HK-2 (cell line): ENCODE measurements around the gene PLPP7.

Experiments
- DNase-seq: peaks from one replicate; pipeline ENCODE4 v3.0.0-alpha.2; 2018; ENCODE audit not compliant: unreplicated experiment

Gene PLPP7

GRCh38 chr9:131281119-131281965 lies 8.2 kb upstream of the PLPP7 start:
- no peak for DNase-seq

GRCh38 chr9:131282175-131282574 lies 7.3 kb upstream of the PLPP7 start:
- DNase-seq: no peak

GRCh38 chr9:131282688-131283422 lies 6.7 kb upstream of the PLPP7 start:
- no peak for DNase-seq

GRCh38 chr9:131284856-131285255 lies 4.7 kb upstream of the PLPP7 start:
- DNase-seq: no peak

GRCh38 chr9:131287359-131287758 lies 2.2 kb upstream of the PLPP7 start:
- no peak for DNase-seq

- DNase-seq: no peak
Observed at GRCh38 chr9:131288217-131288616, 1.3 kb upstream of the PLPP7 start.

GRCh38 chr9:131290036-131290766 lies 678 bp downstream of the PLPP7 start:
- DNase-seq: no peak

GRCh38 chr9:131290767-131291370 lies 1.3 kb downstream of the PLPP7 start:
- DNase-seq: no peak

GRCh38 chr9:131291795-131292315 lies 2.3 kb downstream of the PLPP7 start:
- no peak for DNase-seq

GRCh38 chr9:131292937-131293336 lies 3.4 kb downstream of the PLPP7 start:
- no peak for DNase-seq

- DNase-seq: no peak
Observed at GRCh38 chr9:131296460-131296859, 6.9 kb downstream of the PLPP7 start.

GRCh38 chr9:131296906-131297500 lies 7.5 kb downstream of the PLPP7 start:
- no peak for DNase-seq

- no peak for DNase-seq
Observed at GRCh38 chr9:131297903-131298302, 8.4 kb downstream of the PLPP7 start.

GRCh38 chr9:131298341-131298740 lies 8.8 kb downstream of the PLPP7 start:
- no peak for DNase-seq

GRCh38 chr9:131298816-131299215 lies 9.3 kb downstream of the PLPP7 start:
- DNase-seq: no peak

GRCh38 chr9:131299346-131299960 lies 9.9 kb downstream of the PLPP7 start:
- no peak for DNase-seq

- DNase-seq: no peak
Observed at GRCh38 chr9:131299961-131300347, 10.4 kb downstream of the PLPP7 start.

GRCh38 chr9:131300444-131300843 lies 10.9 kb downstream of the PLPP7 start:
- DNase-seq: no peak

GRCh38 chr9:131302244-131303075 lies 12.9 kb downstream of the PLPP7 start:
- no peak for DNase-seq
